GM06990 (cell line): ENCODE data around the gene TMEM219.

Experiments used
- DNase-seq: peaks from one replicate; pipeline ENCODE4 v3.0.0-alpha.2; 2011; ENCODE audit not compliant: insufficient read length; ENCODE audit errors: extremely low read depth
- H3K27me3 ChIP-seq: replicated peaks from 2 replicates; pipeline ENCODE4 v1.6.0; 2011; ENCODE audit warnings: low read length; ENCODE audit not compliant: control insufficient read depth, insufficient read depth
- H3K36me3 ChIP-seq: 2 replicates; pipeline ENCODE4 v1.5.1; 2011; ENCODE audit warnings: low read length; ENCODE audit not compliant: control insufficient read depth, insufficient read depth
- H3K4me3 ChIP-seq: replicated peaks from 2 replicates; pipeline ENCODE4 v1.5.1; 2011; ENCODE audit warnings: low read depth, mild to moderate bottlenecking, control low read depth, low read length
- TF ChIP-seq, protein P1 (sequence below): IDR thresholded peaks from 2 replicates; pipeline ENCODE4 v1.5.1; 2011; ENCODE audit warnings: low read length, control low read depth, mild to moderate bottlenecking, inconsistent platforms; ENCODE audit not compliant: insufficient read depth, poor library complexity, severe bottlenecking

Gene TMEM219

GRCh38 chr16:29982560-29983419, 20.9 kb downstream of the TMEM219 start:
- TF ChIP-seq, protein P1, sequence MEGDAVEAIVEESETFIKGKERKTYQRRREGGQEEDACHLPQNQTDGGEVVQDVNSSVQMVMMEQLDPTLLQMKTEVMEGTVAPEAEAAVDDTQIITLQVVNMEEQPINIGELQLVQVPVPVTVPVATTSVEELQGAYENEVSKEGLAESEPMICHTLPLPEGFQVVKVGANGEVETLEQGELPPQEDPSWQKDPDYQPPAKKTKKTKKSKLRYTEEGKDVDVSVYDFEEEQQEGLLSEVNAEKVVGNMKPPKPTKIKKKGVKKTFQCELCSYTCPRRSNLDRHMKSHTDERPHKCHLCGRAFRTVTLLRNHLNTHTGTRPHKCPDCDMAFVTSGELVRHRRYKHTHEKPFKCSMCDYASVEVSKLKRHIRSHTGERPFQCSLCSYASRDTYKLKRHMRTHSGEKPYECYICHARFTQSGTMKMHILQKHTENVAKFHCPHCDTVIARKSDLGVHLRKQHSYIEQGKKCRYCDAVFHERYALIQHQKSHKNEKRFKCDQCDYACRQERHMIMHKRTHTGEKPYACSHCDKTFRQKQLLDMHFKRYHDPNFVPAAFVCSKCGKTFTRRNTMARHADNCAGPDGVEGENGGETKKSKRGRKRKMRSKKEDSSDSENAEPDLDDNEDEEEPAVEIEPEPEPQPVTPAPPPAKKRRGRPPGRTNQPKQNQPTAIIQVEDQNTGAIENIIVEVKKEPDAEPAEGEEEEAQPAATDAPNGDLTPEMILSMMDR, result no peak
- Histone ChIP-seq H3K4me3 (no peak overlapping the region), H3K36me3 (peaks cover 65% of the 10 kb centered on the region), H3K27me3 (no peaks in the 10 kb centered on the region)
- DNase-seq, result no peak

GRCh38 chr16:29983420-29984136, 21.7 kb downstream of the TMEM219 start:
- TF ChIP-seq, protein P1, result no peak
- H3K36me3 ChIP-seq, result peaks cover 61% of the 10 kb centered on the region
- no peak overlapping the region for H3K4me3 ChIP-seq
- H3K27me3 ChIP-seq, result no peaks in the 10 kb centered on the region
- DNase-seq, result no peak

DNA sequence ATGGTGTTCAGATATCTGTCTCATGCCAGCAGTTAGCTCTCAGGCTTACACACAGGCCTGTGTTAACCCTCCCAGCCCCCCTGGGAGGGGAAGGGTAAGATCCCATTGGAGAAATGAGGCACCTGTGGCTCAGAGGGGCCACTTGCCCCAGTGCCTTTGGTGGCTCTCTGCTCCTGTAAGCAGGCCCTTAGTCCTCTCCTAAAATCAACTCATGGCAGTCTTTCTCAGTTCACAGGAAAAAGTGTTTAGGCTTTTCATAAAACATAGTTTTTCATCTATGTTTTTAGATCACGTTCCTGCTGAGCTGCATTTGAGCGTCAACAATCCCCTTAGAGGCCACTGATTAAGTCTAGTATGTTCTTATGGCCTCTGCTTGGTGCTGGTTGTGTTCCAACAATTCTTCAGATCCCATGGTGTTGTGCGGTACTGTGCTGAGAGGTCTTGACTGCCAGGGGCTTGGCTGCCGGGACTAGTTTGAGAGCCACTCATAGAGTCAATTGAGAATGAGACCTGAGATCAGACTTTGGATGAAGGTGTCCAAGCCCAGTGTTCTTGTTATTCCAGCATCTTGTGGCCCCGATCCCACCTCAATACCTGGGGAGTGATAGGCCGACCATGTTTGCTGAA, 22.4 kb downstream of the TMEM219 start:
- no peak for DNase-seq
- H3K4me3 ChIP-seq, result no peak overlapping the region
- peaks cover 61% of the 10 kb centered on the region for H3K36me3 ChIP-seq
- no peaks in the 10 kb centered on the region for H3K27me3 ChIP-seq
- TF ChIP-seq, protein P1, result no peak

DNA sequence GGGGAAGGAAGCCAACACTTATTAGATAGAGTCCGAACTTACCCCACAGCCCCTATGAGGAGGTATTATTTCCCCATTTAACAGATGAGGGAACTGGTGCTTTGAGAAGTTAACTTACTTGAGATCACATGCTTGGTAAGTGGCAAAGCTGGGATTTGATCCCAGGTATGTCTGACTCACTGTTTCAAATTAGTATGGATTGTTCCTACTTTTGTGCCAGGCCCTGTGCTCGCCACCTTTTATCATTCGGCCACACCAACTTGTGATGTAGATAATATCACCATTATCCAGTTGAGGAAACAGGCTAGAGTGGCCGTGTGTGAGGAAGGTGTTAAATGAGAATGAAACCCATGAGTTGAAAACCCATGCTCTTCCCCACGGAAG, 22.9 kb downstream of the TMEM219 start:
- TF ChIP-seq, protein P1, result no peak
- no peak for DNase-seq
- Histone ChIP-seq H3K27me3 (no peaks in the 10 kb centered on the region), H3K4me3 (no peak overlapping the region), H3K36me3 (peaks cover 56% of the 10 kb centered on the region)

- no peak for DNase-seq
- TF ChIP-seq, protein P1, result no peak
- Histone ChIP-seq H3K4me3 (no peak overlapping the region), H3K36me3 (peaks cover 52% of the 10 kb centered on the region), H3K27me3 (no peaks in the 10 kb centered on the region)
Measured at GRCh38 chr16:29985271-29985811, 23.5 kb downstream of the TMEM219 start.
